HepG2 (cell line): ENCODE results near the gene FAM50A. TPM values are rescaled to one million over a fixed set of nuclear protein-coding genes. Genes with fewer than 3 reads are reported as not detected.

Experiments used
- CREM ChIP-seq, 2 experiments: sonication (generic) in 1 of 2; formaldehyde crosslinking in 1 of 2; IDR thresholded peaks; 2 replicates each; pipeline versions ENCODE4 v1.4.0 to v1.6.1; 2016 to 2020; ENCODE audit warnings: antibody characterized with exemption in 1 of 2, mild to moderate bottlenecking in 1 of 2, missing genetic modification reagents in 1 of 2
- HMG20B ChIP-seq: conservative IDR thresholded peaks from 2 replicates; pipeline ENCODE4 v1.6.1; 2016; ENCODE audit warnings: missing genetic modification reagents, missing compliant biosample characterization
- HOXA3 ChIP-seq: sonication (generic); formaldehyde crosslinking; IDR thresholded peaks from 2 replicates; pipeline ENCODE4 v1.5.0; 2020; ENCODE audit warnings: missing genetic modification reagents
- MXI1 ChIP-seq: IDR thresholded peaks from 3 replicates; pipeline ENCODE4 v1.6.1; 2012; ENCODE audit warnings: low read depth, low read length, inconsistent platforms, borderline replicate concordance
- SNAPC2 ChIP-seq: sonication (generic); formaldehyde crosslinking; IDR thresholded peaks from 2 replicates; pipeline ENCODE4 v1.8.1; 2022; ENCODE audit warnings: mild to moderate bottlenecking, missing genetic modification reagents
- ZFX ChIP-seq: sonication (generic); formaldehyde crosslinking; IDR thresholded peaks from 2 replicates; pipeline ENCODE4 v1.4.0; 2020; ENCODE audit warnings: mild to moderate bottlenecking, low read depth, missing genetic modification reagents, moderate library complexity
- ZMYM4 ChIP-seq: sonication (generic); formaldehyde crosslinking; IDR thresholded peaks from 2 replicates; pipeline ENCODE4 v1.8.1; 2023; ENCODE audit warnings: mild to moderate bottlenecking, missing genetic modification reagents
- ZNF724P ChIP-seq: sonication (generic); formaldehyde crosslinking; IDR thresholded peaks from 2 replicates; pipeline ENCODE4 v1.8.0; 2022; ENCODE audit warnings: missing genetic modification reagents, borderline replicate concordance
- polyA plus RNA-seq, 8 experiments: library from polyadenylated mRNA; depleted of rRNA in 3 of 8; stranded (reverse) in 7 of 8; unstranded in 1 of 8; fragments of >200 nt; fragmentation: Illumina TruSeq in 4 of 8; extraction: Trizol in 4 of 8; gene quantifications; 2 replicates each; pipeline versions ENCODE4 v1.2.1 to v1.2.3, GENCODE V29; 2011 to 2016; ENCODE audit warnings: low read depth in 4 of 8, missing spikeins in 1 of 8, mixed read lengths in 1 of 8; ENCODE audit not compliant: insufficient read depth in 1 of 8
- total RNA-seq, 5 experiments: library from RNA; depleted of rRNA; stranded (reverse); fragments of >200 nt; fragmentation: Illumina TruSeq; extraction: Trizol; gene quantifications; 2 replicates each; pipeline ENCODE4 v1.2.3, GENCODE V29; 2016; ENCODE audit warnings: low read depth in 1 of 5
- TF ChIP-seq, protein P1 (sequence below): sonication (generic); formaldehyde crosslinking; IDR thresholded peaks from 2 replicates; pipeline ENCODE4 v1.4.0; 2020; ENCODE audit warnings: missing genetic modification reagents, mild to moderate bottlenecking, borderline replicate concordance
- TF ChIP-seq, protein P2 (sequence below): sonication (generic); formaldehyde crosslinking; IDR thresholded peaks from 2 replicates; pipeline ENCODE4 v1.5.0; 2020; ENCODE audit warnings: mild to moderate bottlenecking, missing genetic modification reagents, borderline replicate concordance
- TF ChIP-seq, protein P3 (sequence below): sonication (generic); formaldehyde crosslinking; IDR thresholded peaks from 2 replicates; pipeline ENCODE4 v1.4.0; 2020; ENCODE audit warnings: missing genetic modification reagents
- TF ChIP-seq, protein P4 (sequence below): sonication (generic); formaldehyde crosslinking; IDR thresholded peaks from 2 replicates; pipeline ENCODE4 v1.5.0; 2020; ENCODE audit warnings: missing genetic modification reagents, mild to moderate bottlenecking, borderline replicate concordance

Gene FAM50A
- total and polyA plus RNA-seq, 2 of the 13 experiments (the other 11 are each of a cell fraction or from before 2014, with no cell fraction given), result 30.7 to 40.7 TPM

DNA sequence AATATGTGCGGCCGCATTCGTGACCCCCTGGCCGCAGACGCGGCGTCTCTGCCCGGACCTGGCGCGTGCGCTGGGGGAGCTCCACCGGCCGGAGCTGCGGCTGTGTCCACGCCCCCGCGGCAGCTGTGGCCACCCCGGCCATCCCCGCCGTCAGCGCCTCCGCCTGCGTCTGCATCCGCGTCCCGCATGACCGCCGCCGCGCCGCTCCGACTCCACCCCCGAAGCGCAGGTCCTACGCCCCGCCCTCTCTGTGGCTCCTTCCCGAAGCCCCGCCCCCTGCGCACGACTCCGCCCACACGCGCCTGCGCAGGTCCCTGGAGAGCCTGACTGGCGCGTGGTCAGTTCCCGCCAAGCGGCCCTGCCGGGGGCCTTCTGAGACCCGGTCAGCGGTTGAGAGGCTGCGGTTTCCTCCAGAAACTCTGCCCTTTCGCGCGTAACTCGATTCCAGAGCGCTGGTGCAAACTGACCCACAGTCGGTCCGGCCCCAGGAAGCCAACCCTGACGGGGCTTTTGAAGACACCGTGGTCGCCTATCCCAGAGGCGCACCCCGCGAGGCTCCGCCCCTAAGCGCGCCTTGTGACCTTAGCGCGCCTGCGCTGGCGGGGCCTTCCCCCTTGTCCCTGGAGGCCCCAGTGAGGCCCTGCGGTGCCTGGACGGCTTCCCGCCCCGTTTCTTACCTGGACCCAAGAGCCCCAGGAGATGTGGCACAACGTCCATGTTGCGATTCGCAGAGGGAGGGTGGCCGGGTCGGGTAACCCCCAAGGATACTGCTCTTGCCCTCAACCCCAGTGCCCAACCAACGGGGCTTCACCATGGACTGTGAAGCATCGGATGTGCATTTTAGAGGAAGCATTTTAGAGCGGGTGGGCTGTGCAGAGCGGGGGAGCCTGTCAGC, 35.0 kb downstream of the FAM50A start, which contains the start of gene LAGE3 (continued):
- TF ChIP-seq, protein P1, sequence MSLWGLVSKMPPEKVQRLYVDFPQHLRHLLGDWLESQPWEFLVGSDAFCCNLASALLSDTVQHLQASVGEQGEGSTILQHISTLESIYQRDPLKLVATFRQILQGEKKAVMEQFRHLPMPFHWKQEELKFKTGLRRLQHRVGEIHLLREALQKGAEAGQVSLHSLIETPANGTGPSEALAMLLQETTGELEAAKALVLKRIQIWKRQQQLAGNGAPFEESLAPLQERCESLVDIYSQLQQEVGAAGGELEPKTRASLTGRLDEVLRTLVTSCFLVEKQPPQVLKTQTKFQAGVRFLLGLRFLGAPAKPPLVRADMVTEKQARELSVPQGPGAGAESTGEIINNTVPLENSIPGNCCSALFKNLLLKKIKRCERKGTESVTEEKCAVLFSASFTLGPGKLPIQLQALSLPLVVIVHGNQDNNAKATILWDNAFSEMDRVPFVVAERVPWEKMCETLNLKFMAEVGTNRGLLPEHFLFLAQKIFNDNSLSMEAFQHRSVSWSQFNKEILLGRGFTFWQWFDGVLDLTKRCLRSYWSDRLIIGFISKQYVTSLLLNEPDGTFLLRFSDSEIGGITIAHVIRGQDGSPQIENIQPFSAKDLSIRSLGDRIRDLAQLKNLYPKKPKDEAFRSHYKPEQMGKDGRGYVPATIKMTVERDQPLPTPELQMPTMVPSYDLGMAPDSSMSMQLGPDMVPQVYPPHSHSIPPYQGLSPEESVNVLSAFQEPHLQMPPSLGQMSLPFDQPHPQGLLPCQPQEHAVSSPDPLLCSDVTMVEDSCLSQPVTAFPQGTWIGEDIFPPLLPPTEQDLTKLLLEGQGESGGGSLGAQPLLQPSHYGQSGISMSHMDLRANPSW (CRISPR knock-in tag), result no peak
- TF ChIP-seq HOXA3 (CRISPR knock-in tag), result peak; percentile 59; the same call in 1 of the 2 replicates
- TF ChIP-seq ZNF724P (CRISPR knock-in tag), result 0 out of 2 replicates have a peak, but pooled peaks have one; percentile 67
- 0 out of 2 replicates have a peak, but pooled peaks have one; percentile 40 for TF ChIP-seq SNAPC2 (CRISPR knock-in tag)
- TF ChIP-seq, protein P2, sequence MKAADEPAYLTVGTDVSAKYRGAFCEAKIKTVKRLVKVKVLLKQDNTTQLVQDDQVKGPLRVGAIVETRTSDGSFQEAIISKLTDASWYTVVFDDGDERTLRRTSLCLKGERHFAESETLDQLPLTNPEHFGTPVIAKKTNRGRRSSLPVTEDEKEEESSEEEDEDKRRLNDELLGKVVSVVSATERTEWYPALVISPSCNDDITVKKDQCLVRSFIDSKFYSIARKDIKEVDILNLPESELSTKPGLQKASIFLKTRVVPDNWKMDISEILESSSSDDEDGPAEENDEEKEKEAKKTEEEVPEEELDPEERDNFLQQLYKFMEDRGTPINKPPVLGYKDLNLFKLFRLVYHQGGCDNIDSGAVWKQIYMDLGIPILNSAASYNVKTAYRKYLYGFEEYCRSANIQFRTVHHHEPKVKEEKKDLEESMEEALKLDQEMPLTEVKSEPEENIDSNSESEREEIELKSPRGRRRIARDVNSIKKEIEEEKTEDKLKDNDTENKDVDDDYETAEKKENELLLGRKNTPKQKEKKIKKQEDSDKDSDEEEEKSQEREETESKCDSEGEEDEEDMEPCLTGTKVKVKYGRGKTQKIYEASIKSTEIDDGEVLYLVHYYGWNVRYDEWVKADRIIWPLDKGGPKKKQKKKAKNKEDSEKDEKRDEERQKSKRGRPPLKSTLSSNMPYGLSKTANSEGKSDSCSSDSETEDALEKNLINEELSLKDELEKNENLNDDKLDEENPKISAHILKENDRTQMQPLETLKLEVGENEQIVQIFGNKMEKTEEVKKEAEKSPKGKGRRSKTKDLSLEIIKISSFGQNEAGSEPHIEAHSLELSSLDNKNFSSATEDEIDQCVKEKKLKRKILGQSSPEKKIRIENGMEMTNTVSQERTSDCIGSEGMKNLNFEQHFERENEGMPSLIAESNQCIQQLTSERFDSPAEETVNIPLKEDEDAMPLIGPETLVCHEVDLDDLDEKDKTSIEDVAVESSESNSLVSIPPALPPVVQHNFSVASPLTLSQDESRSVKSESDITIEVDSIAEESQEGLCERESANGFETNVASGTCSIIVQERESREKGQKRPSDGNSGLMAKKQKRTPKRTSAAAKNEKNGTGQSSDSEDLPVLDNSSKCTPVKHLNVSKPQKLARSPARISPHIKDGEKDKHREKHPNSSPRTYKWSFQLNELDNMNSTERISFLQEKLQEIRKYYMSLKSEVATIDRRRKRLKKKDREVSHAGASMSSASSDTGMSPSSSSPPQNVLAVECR (CRISPR knock-in tag), result peak; percentile 61; the same call in 1 of the 2 replicates
- peak; percentile 67 for TF ChIP-seq ZFX
- TF ChIP-seq, protein P3, sequence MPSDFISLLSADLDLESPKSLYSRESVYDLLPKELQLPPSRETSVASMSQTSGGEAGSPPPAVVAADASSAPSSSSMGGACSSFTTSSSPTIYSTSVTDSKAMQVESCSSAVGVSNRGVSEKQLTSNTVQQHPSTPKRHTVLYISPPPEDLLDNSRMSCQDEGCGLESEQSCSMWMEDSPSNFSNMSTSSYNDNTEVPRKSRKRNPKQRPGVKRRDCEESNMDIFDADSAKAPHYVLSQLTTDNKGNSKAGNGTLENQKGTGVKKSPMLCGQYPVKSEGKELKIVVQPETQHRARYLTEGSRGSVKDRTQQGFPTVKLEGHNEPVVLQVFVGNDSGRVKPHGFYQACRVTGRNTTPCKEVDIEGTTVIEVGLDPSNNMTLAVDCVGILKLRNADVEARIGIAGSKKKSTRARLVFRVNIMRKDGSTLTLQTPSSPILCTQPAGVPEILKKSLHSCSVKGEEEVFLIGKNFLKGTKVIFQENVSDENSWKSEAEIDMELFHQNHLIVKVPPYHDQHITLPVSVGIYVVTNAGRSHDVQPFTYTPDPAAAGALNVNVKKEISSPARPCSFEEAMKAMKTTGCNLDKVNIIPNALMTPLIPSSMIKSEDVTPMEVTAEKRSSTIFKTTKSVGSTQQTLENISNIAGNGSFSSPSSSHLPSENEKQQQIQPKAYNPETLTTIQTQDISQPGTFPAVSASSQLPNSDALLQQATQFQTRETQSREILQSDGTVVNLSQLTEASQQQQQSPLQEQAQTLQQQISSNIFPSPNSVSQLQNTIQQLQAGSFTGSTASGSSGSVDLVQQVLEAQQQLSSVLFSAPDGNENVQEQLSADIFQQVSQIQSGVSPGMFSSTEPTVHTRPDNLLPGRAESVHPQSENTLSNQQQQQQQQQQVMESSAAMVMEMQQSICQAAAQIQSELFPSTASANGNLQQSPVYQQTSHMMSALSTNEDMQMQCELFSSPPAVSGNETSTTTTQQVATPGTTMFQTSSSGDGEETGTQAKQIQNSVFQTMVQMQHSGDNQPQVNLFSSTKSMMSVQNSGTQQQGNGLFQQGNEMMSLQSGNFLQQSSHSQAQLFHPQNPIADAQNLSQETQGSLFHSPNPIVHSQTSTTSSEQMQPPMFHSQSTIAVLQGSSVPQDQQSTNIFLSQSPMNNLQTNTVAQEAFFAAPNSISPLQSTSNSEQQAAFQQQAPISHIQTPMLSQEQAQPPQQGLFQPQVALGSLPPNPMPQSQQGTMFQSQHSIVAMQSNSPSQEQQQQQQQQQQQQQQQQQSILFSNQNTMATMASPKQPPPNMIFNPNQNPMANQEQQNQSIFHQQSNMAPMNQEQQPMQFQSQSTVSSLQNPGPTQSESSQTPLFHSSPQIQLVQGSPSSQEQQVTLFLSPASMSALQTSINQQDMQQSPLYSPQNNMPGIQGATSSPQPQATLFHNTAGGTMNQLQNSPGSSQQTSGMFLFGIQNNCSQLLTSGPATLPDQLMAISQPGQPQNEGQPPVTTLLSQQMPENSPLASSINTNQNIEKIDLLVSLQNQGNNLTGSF, result peak; percentile 82; the same call in 1 of the 2 replicates
- no peak for TF ChIP-seq HMG20B
- 0 out of 2 replicates have a peak, but pooled peaks have one; percentile 27 for TF ChIP-seq ZMYM4 (CRISPR knock-in tag)
- TF ChIP-seq MXI1, result peak; percentile 70; the same call in 1 of the 3 replicates
- TF ChIP-seq, protein P4, sequence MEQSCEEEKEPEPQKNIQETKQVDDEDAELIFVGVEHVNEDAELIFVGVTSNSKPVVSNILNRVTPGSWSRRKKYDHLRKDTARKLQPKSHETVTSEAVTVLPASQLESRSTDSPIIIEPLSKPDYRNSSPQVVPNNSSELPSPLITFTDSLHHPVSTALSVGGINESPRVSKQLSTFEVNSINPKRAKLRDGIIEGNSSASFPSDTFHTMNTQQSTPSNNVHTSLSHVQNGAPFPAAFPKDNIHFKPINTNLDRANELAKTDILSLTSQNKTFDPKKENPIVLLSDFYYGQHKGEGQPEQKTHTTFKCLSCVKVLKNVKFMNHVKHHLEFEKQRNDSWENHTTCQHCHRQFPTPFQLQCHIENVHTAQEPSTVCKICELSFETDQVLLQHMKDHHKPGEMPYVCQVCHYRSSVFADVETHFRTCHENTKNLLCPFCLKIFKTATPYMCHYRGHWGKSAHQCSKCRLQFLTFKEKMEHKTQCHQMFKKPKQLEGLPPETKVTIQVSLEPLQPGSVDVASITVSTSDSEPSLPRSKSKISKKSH (CRISPR knock-in tag), result peak; percentile 23; the same call in 1 of the 2 replicates
- TF ChIP-seq CREM (IDR thresholded peaks at IDR 0.05), result no peak
- TF ChIP-seq CREM (CRISPR knock-in tag; IDR thresholded peaks at IDR 0.05), result no peak
